WTC11 (cell line): ENCODE data around the gene KCNG2. TPM values are rescaled to one million over a fixed set of nuclear protein-coding genes. Genes with fewer than 3 reads are reported as not detected.

Experiments used
- ATAC-seq: fragments of 200-7000 bp; cut with Tn5 transposase; 2 replicates; pipeline ENCODE4 v1.10.0; 2021; ENCODE audit warnings: mild to moderate bottlenecking, moderate library complexity
- CTCF ChIA-PET: fragments of 300-600 bp; sonication (Branson Sonifier 250); formaldehyde crosslinking; loops from one replicate; lab custom pipeline; 2021; ENCODE audit warnings: antibody characterized with exemption; lab: Charles Lee
- POLR2A ChIA-PET: fragments of 350-600 bp; sonication (Branson Sonifier 250); formaldehyde crosslinking; loops from one replicate; lab custom pipeline; 2021; ENCODE audit warnings: antibody characterized with exemption; lab: Charles Lee
- DNase-seq: peaks from one replicate; pipeline ENCODE4 v3.0.0; 2021; ENCODE audit warnings: low spot score
- H3K27ac Mint-ChIP-seq: 2 replicates; pipeline ENCODE4 v1.8.0; 2021; ENCODE audit warnings: mixed read lengths
- H3K27me3 Mint-ChIP-seq: 2 replicates; pipeline ENCODE4 v1.8.0; 2021; ENCODE audit warnings: low read depth, mild to moderate bottlenecking, moderate library complexity, mixed read lengths
- H3K36me3 Mint-ChIP-seq: 2 replicates; pipeline ENCODE4 v1.8.0; 2021; ENCODE audit warnings: mixed read lengths
- H3K4me1 Mint-ChIP-seq: 2 replicates; pipeline ENCODE4 v1.8.0; 2022; ENCODE audit warnings: mixed read lengths
- H3K4me3 Mint-ChIP-seq: 2 replicates; pipeline ENCODE4 v1.8.0; 2021; ENCODE audit warnings: mild to moderate bottlenecking, moderate library complexity, mixed read lengths
- H3K9me3 Mint-ChIP-seq: 2 replicates; pipeline ENCODE4 v1.8.0; 2021; ENCODE audit warnings: mixed read lengths
- FOXK1 ChIP-seq: sonication (generic); formaldehyde crosslinking; IDR thresholded peaks from 2 replicates; pipeline ENCODE4 v1.8.0; 2022; ENCODE audit warnings: mild to moderate bottlenecking, moderate library complexity, missing genetic modification reagents
- FOXP1 ChIP-seq: sonication (generic); formaldehyde crosslinking; IDR thresholded peaks from 2 replicates; pipeline ENCODE4 v1.8.0; 2022; ENCODE audit warnings: missing genetic modification reagents, mild to moderate bottlenecking, moderate library complexity, borderline replicate concordance
- GABPB1 ChIP-seq: sonication (generic); formaldehyde crosslinking; IDR thresholded peaks from 2 replicates; pipeline ENCODE4 v1.8.1; 2023; ENCODE audit warnings: mild to moderate bottlenecking, missing genetic modification reagents
- GTF2I ChIP-seq: fragments of 250-450 bp; sonication (Bioruptor Pico); conservative IDR thresholded peaks from 2 replicates; pipeline ENCODE4 v1.4.0; 2021; ENCODE audit warnings: mild to moderate bottlenecking
- KAT7 ChIP-seq: sonication (generic); formaldehyde crosslinking; IDR thresholded peaks from 2 replicates; pipeline ENCODE4 v1.8.1; 2023; ENCODE audit warnings: missing genetic modification reagents, mild to moderate bottlenecking, borderline replicate concordance
- MXD4 ChIP-seq: fragments of 250-450 bp; sonication (Bioruptor Pico); IDR thresholded peaks from 2 replicates; pipeline ENCODE4 v1.8.0; 2021; ENCODE audit warnings: mild to moderate bottlenecking, moderate library complexity, borderline replicate concordance
- NR3C1 ChIP-seq: sonication (generic); formaldehyde crosslinking; conservative IDR thresholded peaks from 2 replicates; pipeline ENCODE4 v1.8.1; 2023; ENCODE audit warnings: low read depth, mild to moderate bottlenecking, missing genetic modification reagents
- SOX15 ChIP-seq: fragments of 250-450 bp; sonication (Bioruptor Pico); IDR thresholded peaks from 2 replicates; pipeline ENCODE4 v1.9.0; 2021; ENCODE audit warnings: mild to moderate bottlenecking
- ZNF138 ChIP-seq: sonication (generic); formaldehyde crosslinking; conservative IDR thresholded peaks from 2 replicates; pipeline ENCODE4 v1.8.1; 2022; ENCODE audit warnings: mild to moderate bottlenecking, moderate library complexity, missing genetic modification reagents
- ZNF219 ChIP-seq: sonication (generic); formaldehyde crosslinking; IDR thresholded peaks from 2 replicates; pipeline ENCODE4 v1.8.0; 2023; ENCODE audit warnings: missing genetic modification reagents, mild to moderate bottlenecking, borderline replicate concordance
- ZNF396 ChIP-seq: fragments of 250-450 bp; sonication (Bioruptor Pico); IDR thresholded peaks from 2 replicates; pipeline ENCODE4 v1.8.0; 2021; ENCODE audit warnings: mild to moderate bottlenecking, moderate library complexity, borderline replicate concordance
- ZNF671 ChIP-seq: fragments of 250-450 bp; sonication (Bioruptor Pico); IDR thresholded peaks from 2 replicates; pipeline ENCODE4 v1.8.0; 2021; ENCODE audit warnings: mild to moderate bottlenecking
- total RNA-seq: library from RNA; stranded (reverse); gene quantifications from 3 replicates; pipeline ENCODE4 v1.2.3, GENCODE V29; 2021
- TF ChIP-seq, protein P1 (sequence below): sonication (generic); formaldehyde crosslinking; IDR thresholded peaks from 2 replicates; pipeline ENCODE4 v1.8.1; 2022; ENCODE audit warnings: low read depth, mild to moderate bottlenecking, moderate library complexity, missing genetic modification reagents, borderline replicate concordance
- TF ChIP-seq, protein P2 (sequence below): sonication (generic); formaldehyde crosslinking; IDR thresholded peaks from 2 replicates; pipeline ENCODE4 v1.8.1; 2023; ENCODE audit warnings: mild to moderate bottlenecking, missing genetic modification reagents
- TF ChIP-seq, protein P3 (sequence below): sonication (generic); formaldehyde crosslinking; IDR thresholded peaks from 2 replicates; pipeline ENCODE4 v1.8.1; 2023; ENCODE audit warnings: mild to moderate bottlenecking, moderate library complexity, missing genetic modification reagents
- TF ChIP-seq, protein P4 (sequence below): fragments of 250-450 bp; sonication (Bioruptor Pico); IDR thresholded peaks from 2 replicates; pipeline ENCODE4 v1.9.0; 2021; ENCODE audit warnings: moderate library complexity, mild to moderate bottlenecking, inconsistent platforms, borderline replicate concordance
- TF ChIP-seq, protein P5 (sequence below): sonication (generic); formaldehyde crosslinking; IDR thresholded peaks from 2 replicates; pipeline ENCODE4 v1.8.1; 2023; ENCODE audit warnings: mild to moderate bottlenecking, missing genetic modification reagents, moderate library complexity
- TF ChIP-seq, protein P6 (sequence below): sonication (generic); formaldehyde crosslinking; IDR thresholded peaks from 2 replicates; pipeline ENCODE4 v1.8.0; 2023; ENCODE audit warnings: missing genetic modification reagents, mild to moderate bottlenecking, borderline replicate concordance

The KCNG2 gene
- total RNA-seq, 1 experiment from 2014 or later = 0.50 TPM

DNA sequence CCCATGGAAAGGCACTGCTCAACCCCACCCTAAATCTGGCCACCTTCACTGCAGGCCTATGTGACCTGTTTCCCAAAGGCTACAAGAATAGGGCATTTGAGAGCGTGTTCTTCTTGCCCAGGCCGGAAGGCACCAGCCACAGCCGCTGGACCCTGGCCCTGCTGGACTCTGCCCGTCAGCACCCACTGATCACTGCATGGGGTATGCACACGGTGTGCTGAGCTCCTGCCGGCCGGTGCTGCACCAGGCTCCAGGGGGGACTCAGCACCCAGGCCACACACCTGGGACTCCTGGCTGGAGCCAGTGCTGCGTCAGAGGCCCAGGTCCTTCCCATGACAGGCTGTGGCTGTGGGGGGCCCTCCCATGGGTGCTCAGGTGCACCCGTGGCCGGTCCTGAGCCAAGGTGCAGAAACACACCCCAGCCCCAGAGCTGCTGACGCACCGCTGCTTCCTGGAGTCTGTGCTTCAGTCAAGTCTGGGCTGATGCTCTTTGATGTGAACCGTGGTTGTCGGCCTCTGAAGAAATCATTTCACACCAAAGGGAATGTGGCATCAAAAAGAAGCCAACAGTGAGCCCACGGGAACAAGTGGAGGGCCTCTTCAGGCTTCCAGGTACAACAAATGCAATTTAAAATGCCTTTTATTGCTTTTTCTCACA, 6.5 kb downstream of the KCNG2 start (continued):
- TF ChIP-seq, protein P1, sequence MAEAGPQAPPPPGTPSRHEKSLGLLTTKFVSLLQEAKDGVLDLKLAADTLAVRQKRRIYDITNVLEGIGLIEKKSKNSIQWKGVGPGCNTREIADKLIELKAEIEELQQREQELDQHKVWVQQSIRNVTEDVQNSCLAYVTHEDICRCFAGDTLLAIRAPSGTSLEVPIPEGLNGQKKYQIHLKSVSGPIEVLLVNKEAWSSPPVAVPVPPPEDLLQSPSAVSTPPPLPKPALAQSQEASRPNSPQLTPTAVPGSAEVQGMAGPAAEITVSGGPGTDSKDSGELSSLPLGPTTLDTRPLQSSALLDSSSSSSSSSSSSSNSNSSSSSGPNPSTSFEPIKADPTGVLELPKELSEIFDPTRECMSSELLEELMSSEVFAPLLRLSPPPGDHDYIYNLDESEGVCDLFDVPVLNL = no peak
- no peak for TF ChIP-seq ZNF396 (CRISPR knock-in tag)
- no peak for TF ChIP-seq GTF2I (CRISPR knock-in tag)
- no peak for TF ChIP-seq GABPB1 (CRISPR knock-in tag)
- no peak for TF ChIP-seq SOX15
- TF ChIP-seq, protein P2, sequence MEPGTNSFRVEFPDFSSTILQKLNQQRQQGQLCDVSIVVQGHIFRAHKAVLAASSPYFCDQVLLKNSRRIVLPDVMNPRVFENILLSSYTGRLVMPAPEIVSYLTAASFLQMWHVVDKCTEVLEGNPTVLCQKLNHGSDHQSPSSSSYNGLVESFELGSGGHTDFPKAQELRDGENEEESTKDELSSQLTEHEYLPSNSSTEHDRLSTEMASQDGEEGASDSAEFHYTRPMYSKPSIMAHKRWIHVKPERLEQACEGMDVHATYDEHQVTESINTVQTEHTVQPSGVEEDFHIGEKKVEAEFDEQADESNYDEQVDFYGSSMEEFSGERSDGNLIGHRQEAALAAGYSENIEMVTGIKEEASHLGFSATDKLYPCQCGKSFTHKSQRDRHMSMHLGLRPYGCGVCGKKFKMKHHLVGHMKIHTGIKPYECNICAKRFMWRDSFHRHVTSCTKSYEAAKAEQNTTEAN (CRISPR knock-in tag) = no peak
- no peak for TF ChIP-seq KAT7

DNA sequence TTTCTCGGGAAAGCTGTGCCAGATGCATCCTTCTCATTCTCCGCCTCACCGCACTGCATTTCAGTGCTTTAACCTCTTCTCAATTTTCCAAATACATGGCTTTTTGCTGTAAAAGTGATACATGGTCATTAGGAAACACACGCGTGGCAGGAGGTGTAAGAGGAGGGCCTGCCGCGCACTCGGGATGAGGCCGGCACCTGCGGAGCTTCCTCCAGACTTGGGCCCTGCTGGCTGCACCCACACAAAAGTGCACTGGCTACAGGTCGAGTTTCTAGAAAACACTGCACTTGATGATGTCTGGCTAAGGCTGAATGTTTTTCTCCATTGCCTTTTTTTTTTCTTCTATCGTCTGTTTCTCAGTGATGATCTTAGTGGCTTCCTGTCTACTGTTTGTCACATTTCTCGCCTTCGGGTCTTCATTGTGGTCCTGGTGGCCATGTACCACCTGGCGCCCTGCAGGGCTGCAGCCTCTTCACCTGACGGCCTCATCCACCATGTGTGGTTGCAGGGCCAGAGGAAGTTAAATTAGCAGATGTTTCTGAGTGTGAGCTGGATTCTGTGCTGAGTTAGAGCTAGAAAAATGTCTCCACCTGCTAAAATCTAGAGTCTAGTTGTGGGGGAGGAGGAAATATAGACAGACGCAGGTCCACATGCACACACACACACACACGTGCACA, 7.6 kb downstream of the KCNG2 start:
- Mint-ChIP-seq H3K4me1 (no peaks in the 10 kb centered on the region), H3K4me3 (no peak overlapping the region), H3K36me3 (no peaks in the 10 kb centered on the region), H3K27me3 (peaks cover 4% of the 10 kb centered on the region), H3K27ac (peak overlapping the region; percentile 19; the same call in 1 of the 2 replicates), H3K9me3 (no peaks in the 10 kb centered on the region)
- no peak for ATAC-seq
- CTCF ChIA-PET = no interaction called here
- DNase-seq = no peak
- POLR2A ChIA-PET = no interaction called here
- TF ChIP-seq NR3C1 (CRISPR knock-in tag) = no peak
- TF ChIP-seq, protein P3, sequence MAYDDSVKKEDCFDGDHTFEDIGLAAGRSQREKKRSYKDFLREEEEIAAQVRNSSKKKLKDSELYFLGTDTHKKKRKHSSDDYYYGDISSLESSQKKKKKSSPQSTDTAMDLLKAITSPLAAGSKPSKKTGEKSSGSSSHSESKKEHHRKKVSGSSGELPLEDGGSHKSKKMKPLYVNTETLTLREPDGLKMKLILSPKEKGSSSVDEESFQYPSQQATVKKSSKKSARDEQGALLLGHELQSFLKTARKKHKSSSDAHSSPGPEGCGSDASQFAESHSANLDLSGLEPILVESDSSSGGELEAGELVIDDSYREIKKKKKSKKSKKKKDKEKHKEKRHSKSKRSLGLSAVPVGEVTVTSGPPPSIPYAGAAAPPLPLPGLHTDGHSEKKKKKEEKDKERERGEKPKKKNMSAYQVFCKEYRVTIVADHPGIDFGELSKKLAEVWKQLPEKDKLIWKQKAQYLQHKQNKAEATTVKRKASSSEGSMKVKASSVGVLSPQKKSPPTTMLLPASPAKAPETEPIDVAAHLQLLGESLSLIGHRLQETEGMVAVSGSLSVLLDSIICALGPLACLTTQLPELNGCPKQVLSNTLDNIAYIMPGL (CRISPR knock-in tag) = no peak
- no peak for TF ChIP-seq KAT7
- TF ChIP-seq, protein P1 = no peak
- no peak for TF ChIP-seq ZNF138 (CRISPR knock-in tag)
- TF ChIP-seq MXD4 (CRISPR knock-in tag) = no peak
- TF ChIP-seq, protein P4, sequence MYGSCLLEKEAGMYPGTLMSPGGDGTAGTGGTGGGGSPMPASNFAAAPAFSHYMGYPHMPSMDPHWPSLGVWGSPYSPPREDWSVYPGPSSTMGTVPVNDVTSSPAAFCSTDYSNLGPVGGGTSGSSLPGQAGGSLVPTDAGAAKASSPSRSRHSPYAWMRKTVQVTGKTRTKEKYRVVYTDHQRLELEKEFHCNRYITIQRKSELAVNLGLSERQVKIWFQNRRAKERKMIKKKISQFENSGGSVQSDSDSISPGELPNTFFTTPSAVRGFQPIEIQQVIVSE (CRISPR knock-in tag) = no peak
- TF ChIP-seq, all 79 proteins: peak for 0

DNA sequence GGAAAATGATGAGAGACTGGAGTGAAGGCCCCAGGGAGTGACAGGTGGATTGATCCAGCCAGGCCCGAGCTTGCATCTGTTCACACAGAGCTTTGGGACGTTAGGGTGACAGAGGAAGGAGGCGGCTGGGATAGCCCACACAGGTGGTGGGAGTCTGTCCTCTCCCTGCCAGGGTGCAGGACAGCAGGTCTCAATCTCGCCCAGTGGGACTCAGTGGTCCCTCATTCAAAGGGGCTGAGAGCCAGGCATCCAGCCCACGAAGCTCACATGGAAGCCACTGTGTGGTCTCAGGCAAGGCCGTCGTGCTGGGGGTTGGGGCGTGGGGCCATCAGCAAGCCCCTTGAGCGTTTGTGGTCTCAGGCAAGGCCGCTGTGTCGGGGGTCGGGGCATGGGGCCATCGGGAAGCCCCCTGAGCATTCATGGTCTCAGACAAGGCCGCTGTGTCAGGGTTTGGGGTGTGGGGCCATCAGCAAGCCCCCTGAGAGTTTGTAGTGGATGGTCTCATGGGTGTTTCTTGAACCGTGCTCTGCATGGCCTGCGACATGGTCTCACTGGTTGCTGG, 8.3 kb downstream of the KCNG2 start:
- Mint-ChIP-seq H3K27me3 (0 out of 2 replicates have a peak, but pooled peaks cover 2% of the 10 kb centered on the region), H3K4me3 (no peak overlapping the region), H3K9me3 (no peaks in the 10 kb centered on the region), H3K27ac (peak overlapping the region; percentile 19; the same call in 1 of the 2 replicates), H3K4me1 (no peaks in the 10 kb centered on the region), H3K36me3 (no peaks in the 10 kb centered on the region)
- TF ChIP-seq FOXP1 (CRISPR knock-in tag) = no peak
- TF ChIP-seq, protein P5, sequence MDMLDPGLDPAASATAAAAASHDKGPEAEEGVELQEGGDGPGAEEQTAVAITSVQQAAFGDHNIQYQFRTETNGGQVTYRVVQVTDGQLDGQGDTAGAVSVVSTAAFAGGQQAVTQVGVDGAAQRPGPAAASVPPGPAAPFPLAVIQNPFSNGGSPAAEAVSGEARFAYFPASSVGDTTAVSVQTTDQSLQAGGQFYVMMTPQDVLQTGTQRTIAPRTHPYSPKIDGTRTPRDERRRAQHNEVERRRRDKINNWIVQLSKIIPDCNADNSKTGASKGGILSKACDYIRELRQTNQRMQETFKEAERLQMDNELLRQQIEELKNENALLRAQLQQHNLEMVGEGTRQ (CRISPR knock-in tag) = no peak
- TF ChIP-seq ZNF671 = no peak
- TF ChIP-seq, protein P6, sequence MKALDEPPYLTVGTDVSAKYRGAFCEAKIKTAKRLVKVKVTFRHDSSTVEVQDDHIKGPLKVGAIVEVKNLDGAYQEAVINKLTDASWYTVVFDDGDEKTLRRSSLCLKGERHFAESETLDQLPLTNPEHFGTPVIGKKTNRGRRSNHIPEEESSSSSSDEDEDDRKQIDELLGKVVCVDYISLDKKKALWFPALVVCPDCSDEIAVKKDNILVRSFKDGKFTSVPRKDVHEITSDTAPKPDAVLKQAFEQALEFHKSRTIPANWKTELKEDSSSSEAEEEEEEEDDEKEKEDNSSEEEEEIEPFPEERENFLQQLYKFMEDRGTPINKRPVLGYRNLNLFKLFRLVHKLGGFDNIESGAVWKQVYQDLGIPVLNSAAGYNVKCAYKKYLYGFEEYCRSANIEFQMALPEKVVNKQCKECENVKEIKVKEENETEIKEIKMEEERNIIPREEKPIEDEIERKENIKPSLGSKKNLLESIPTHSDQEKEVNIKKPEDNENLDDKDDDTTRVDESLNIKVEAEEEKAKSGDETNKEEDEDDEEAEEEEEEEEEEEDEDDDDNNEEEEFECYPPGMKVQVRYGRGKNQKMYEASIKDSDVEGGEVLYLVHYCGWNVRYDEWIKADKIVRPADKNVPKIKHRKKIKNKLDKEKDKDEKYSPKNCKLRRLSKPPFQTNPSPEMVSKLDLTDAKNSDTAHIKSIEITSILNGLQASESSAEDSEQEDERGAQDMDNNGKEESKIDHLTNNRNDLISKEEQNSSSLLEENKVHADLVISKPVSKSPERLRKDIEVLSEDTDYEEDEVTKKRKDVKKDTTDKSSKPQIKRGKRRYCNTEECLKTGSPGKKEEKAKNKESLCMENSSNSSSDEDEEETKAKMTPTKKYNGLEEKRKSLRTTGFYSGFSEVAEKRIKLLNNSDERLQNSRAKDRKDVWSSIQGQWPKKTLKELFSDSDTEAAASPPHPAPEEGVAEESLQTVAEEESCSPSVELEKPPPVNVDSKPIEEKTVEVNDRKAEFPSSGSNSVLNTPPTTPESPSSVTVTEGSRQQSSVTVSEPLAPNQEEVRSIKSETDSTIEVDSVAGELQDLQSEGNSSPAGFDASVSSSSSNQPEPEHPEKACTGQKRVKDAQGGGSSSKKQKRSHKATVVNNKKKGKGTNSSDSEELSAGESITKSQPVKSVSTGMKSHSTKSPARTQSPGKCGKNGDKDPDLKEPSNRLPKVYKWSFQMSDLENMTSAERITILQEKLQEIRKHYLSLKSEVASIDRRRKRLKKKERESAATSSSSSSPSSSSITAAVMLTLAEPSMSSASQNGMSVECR (CRISPR knock-in tag) = no peak
- TF ChIP-seq ZNF219 (CRISPR knock-in tag) = no peak
- no peak for TF ChIP-seq FOXK1 (CRISPR knock-in tag)
- ChIA-PET CTCF (no interaction called here), POLR2A (no interaction called here)
- DNase-seq = no peak
- ATAC-seq = no peak
